A549 (cell line): ENCODE measurements around the gene HOXD11. TPM values are rescaled to one million over a fixed set of nuclear protein-coding genes. Genes with fewer than 3 reads are reported as not detected.

Experiments
- ATAC-seq, 2 experiments: fragments of 200-7000 bp in 1 of 2; fragments of >200 bp in 1 of 2; cut with Nextera tagmentation in 1 of 2; cut with Tn5 transposase in 1 of 2; 3 replicates each; pipeline versions ENCODE4 v1.8.0 to v1.9.1; 2018 to 2020; ENCODE audit warnings: mild to moderate bottlenecking in 1 of 2, moderate library complexity in 1 of 2
- CTCF ChIA-PET: fragments of 300-600 bp; sonication (Branson Sonifier 250); formaldehyde crosslinking; extraction: SDS; loops from one replicate; lab custom pipeline; 2021; ENCODE audit warnings: antibody characterized with exemption, inconsistent platforms; lab: Yijun Ruan, JAX
- POLR2A ChIA-PET: fragments of 350-600 bp; formaldehyde crosslinking; extraction: SDS; loops from one replicate; lab custom pipeline; 2021; ENCODE audit warnings: antibody characterized with exemption, inconsistent platforms; lab: Yijun Ruan, JAX
- DNase-seq, 2 experiments: peaks; one replicate each; pipeline versions ENCODE4 v3.0.0 to v3.0.0-alpha.2; 2011 to 2016; ENCODE audit warnings: low read depth in 1 of 2, low spot score in 1 of 2
- FAIRE-seq: peaks from 2 replicates; lab custom pipeline; 2011; peaks lifted over from hg19 to GRCh38; lab: Jason Lieb, UNC
- H3K27ac ChIP-seq, 2 experiments: fragments of >200 bp; sonication (Bioruptor Twin); formaldehyde crosslinking; 3 replicates each; pipeline ENCODE4 v1.5.1; 2016 to 2017
- H3K4me1 ChIP-seq: fragments of >200 bp; sonication (Bioruptor Twin); formaldehyde crosslinking; 3 replicates; pipeline ENCODE4 v1.6.1; 2016
- H3K4me2 ChIP-seq: fragments of >200 bp; sonication (Bioruptor Twin); formaldehyde crosslinking; 3 replicates; pipeline ENCODE4 v1.6.1; 2016
- H3K4me3 ChIP-seq: fragments of >200 bp; sonication (Bioruptor Twin); formaldehyde crosslinking; 3 replicates; pipeline ENCODE4 v1.5.1; 2016
- H3K9me3 ChIP-seq: fragments of >200 bp; sonication (Bioruptor Twin); formaldehyde crosslinking; 3 replicates; pipeline ENCODE4 v1.6.1; 2016
- BHLHE40 ChIP-seq: IDR thresholded peaks from 2 replicates; pipeline ENCODE4 v1.6.1; 2012; ENCODE audit warnings: low read depth, low read length, inconsistent platforms
- CBX8 ChIP-seq: fragments of 200-600 bp; sonication (generic); IDR thresholded peaks from 2 replicates; pipeline ENCODE4 v1.6.1; 2016
- CTCF ChIP-seq: fragments of >200 bp; sonication (Bioruptor Twin); formaldehyde crosslinking; IDR thresholded peaks from 3 replicates; pipeline ENCODE4 v1.5.1; 2016
- E2F6 ChIP-seq: IDR thresholded peaks from 2 replicates; pipeline ENCODE4 v1.6.1; 2012; ENCODE audit warnings: low read depth, borderline replicate concordance
- EHF ChIP-seq: fragments of 250-450 bp; sonication (Bioruptor Pico); IDR thresholded peaks from 2 replicates; pipeline ENCODE4 v1.5.0; 2020; ENCODE audit warnings: mild to moderate bottlenecking
- FOSB ChIP-seq: fragments of 250-450 bp; sonication (Bioruptor Pico); IDR thresholded peaks from 2 replicates; pipeline ENCODE4 v1.5.0; 2020; ENCODE audit warnings: mild to moderate bottlenecking, moderate library complexity
- FOXS1 ChIP-seq: fragments of 250-450 bp; sonication (Bioruptor Pico); IDR thresholded peaks from 2 replicates; pipeline ENCODE4 v1.5.0; 2020; ENCODE audit warnings: mild to moderate bottlenecking, moderate library complexity
- HES2 ChIP-seq: fragments of >200 bp; sonication (Bioruptor Twin); formaldehyde crosslinking; IDR thresholded peaks from 2 replicates; pipeline ENCODE4 v1.6.1; 2016
- HEYL ChIP-seq: fragments of 250-450 bp; sonication (Bioruptor Pico); IDR thresholded peaks from 2 replicates; pipeline ENCODE4 v1.8.0; 2021; ENCODE audit warnings: mild to moderate bottlenecking, moderate library complexity
- HMGXB4 ChIP-seq: fragments of 250-450 bp; sonication (Bioruptor Pico); IDR thresholded peaks from 2 replicates; pipeline ENCODE4 v1.5.0; 2021; ENCODE audit warnings: mild to moderate bottlenecking, moderate library complexity, borderline replicate concordance
- HOXB5 ChIP-seq: fragments of 250-450 bp; sonication (Bioruptor Pico); IDR thresholded peaks from 2 replicates; pipeline ENCODE4 v1.5.0; 2020; ENCODE audit warnings: mild to moderate bottlenecking, moderate library complexity
- JUN ChIP-seq, 2 experiments: fragments of >200 bp; sonication (Bioruptor Twin); formaldehyde crosslinking; IDR thresholded peaks; 2 replicates in 1 of 2; 3 replicates in 1 of 2; pipeline ENCODE4 v1.6.1; 2016 to 2017
- KDM1A ChIP-seq: fragments of 200-600 bp; sonication (generic); IDR thresholded peaks from 2 replicates; pipeline ENCODE4 v1.6.1; 2016; ENCODE audit warnings: low read depth, mild to moderate bottlenecking
- KDM5A ChIP-seq: fragments of 200-600 bp; sonication (generic); IDR thresholded peaks from 2 replicates; pipeline ENCODE4 v1.6.1; 2016; ENCODE audit warnings: antibody characterized with exemption, mild to moderate bottlenecking
- MAX ChIP-seq: IDR thresholded peaks from 2 replicates; pipeline ENCODE4 v1.6.1; 2012
- MAZ ChIP-seq: fragments of 150-350 bp; IDR thresholded peaks from 2 replicates; pipeline ENCODE4 v1.6.1; 2014; ENCODE audit warnings: antibody characterized with exemption, low read depth, low read length, borderline replicate concordance
- MYC ChIP-seq: IDR thresholded peaks from 2 replicates; pipeline ENCODE4 v1.6.1; 2012; ENCODE audit warnings: mild to moderate bottlenecking, inconsistent platforms, low read length, improper control_type of control experiment, borderline replicate concordance
- PHF8 ChIP-seq: fragments of 200-600 bp; sonication (generic); IDR thresholded peaks from 2 replicates; pipeline ENCODE4 v1.6.1; 2016; ENCODE audit warnings: low read depth, mild to moderate bottlenecking, antibody characterized with exemption, moderate library complexity, borderline replicate concordance
- POLR2AphosphoS2 ChIP-seq: conservative IDR thresholded peaks from 2 replicates; pipeline ENCODE4 v1.6.1; 2012; ENCODE audit warnings: low read length, improper control_type of control experiment, inconsistent platforms
- RAD21 ChIP-seq, 2 experiments: fragments of >200 bp in 1 of 2; sonication (Bioruptor Twin) in 1 of 2; formaldehyde crosslinking in 1 of 2; IDR thresholded peaks in 1 of 2; conservative IDR thresholded peaks in 1 of 2; 2 replicates in 1 of 2; 3 replicates in 1 of 2; pipeline ENCODE4 v1.6.1; 2012 to 2018; ENCODE audit warnings: inconsistent platforms in 1 of 2
- RARB ChIP-seq: fragments of 250-450 bp; sonication (Bioruptor Pico); IDR thresholded peaks from 2 replicates; pipeline ENCODE4 v1.8.0; 2021; ENCODE audit warnings: mild to moderate bottlenecking, moderate library complexity
- REST ChIP-seq: fragments of 200-600 bp; sonication (generic); IDR thresholded peaks from 2 replicates; pipeline ENCODE4 v1.6.1; 2016; ENCODE audit warnings: antibody characterized with exemption, mild to moderate bottlenecking, moderate library complexity
- RNF2 ChIP-seq: fragments of 200-600 bp; sonication (generic); IDR thresholded peaks from 2 replicates; pipeline ENCODE4 v1.6.1; 2016; ENCODE audit warnings: low read depth, mild to moderate bottlenecking, antibody characterized with exemption, moderate library complexity, borderline replicate concordance
- SMC3 ChIP-seq: fragments of >200 bp; sonication (Bioruptor Twin); formaldehyde crosslinking; IDR thresholded peaks from 3 replicates; pipeline ENCODE4 v1.6.1; 2018; ENCODE audit warnings: inconsistent platforms
- ZC3H11A ChIP-seq: fragments of 450-650 bp; IDR thresholded peaks from 2 replicates; pipeline ENCODE4 v1.6.1; 2014; ENCODE audit warnings: antibody characterized with exemption, mild to moderate bottlenecking
- WGBS: methylation state at CpG from one replicate; pipeline ENCODE4 v1.1.6; 2017; ENCODE audit errors: missing lambda C conversion rate; 5-methylcytosine and 5-hydroxymethylcytosine counted together
- polyA plus RNA-seq, 4 experiments: library from polyadenylated mRNA; depleted of rRNA in 3 of 4; stranded (reverse); fragments of >200 nt; fragmentation: RNase III in 1 of 4; extraction: RNeasy Plus Mini Kit Qiagen cat#74134 plus additional on column Dnase treatment in 1 of 4; gene quantifications; 2 replicates in 3 of 4; 3 replicates in 1 of 4; pipeline ENCODE4 v1.2.3, GENCODE V29; 2011 to 2017

Gene HOXD11
- polyA plus RNA-seq, 2 of the 4 experiments (the other 2 are of a cell fraction) = 2.6 to 4.8 TPM

GRCh38 chr2:176096243-176096985 is 10.7 kb upstream of the HOXD11 start:
- WGBS = 68% methylated on average over 16 of the region's 16 CpGs

GRCh38 chr2:176096986-176097819 is 9.9 kb upstream of the HOXD11 start:
- Histone ChIP-seq H3K4me1 (peaks cover 7% of the 10 kb centered on the region; the same call in 2 of the 3 replicates), H3K4me2 (peak overlapping the region; percentile 84), H3K4me3 (peak overlapping the region; percentile 55), H3K27ac (peak overlapping the region; percentile 73 to 90), H3K9me3 (no peaks in the 10 kb centered on the region)
- ChIA-PET POLR2A (interaction anchor here (0.5 to 1.1 kb wide), 2 partner anchors 12 to 35 kb away, joined by 3 to 4 read pairs; no protein-coding TSS in a partner anchor), CTCF (interaction anchor here (0.6 to 4.5 kb wide), 38 partner anchors 10 to 1442 kb away, joined by 3 to 57 read pairs (median 4); partner anchors contain the start of genes EVX2 and HOXD11)
- peak; percentile 91 to 97 for ATAC-seq
- peak; percentile 81 to 84 for DNase-seq
- FAIRE-seq = no peak
- 7% methylated on average over 34 of the region's 45 CpGs for WGBS
- TF ChIP-seq JUN (IDR thresholded peaks at IDR 0.05) = peak in 1 of 2 experiments; percentile 30; a peak in 1 of 5 replicates
- TF ChIP-seq ZC3H11A = no peak
- TF ChIP-seq SMC3 = peak; percentile 79
- no peak for TF ChIP-seq RARB (CRISPR knock-in tag)
- 0 out of 2 replicates have a peak, but pooled peaks have one; percentile 21 for TF ChIP-seq PHF8
- no peak for TF ChIP-seq POLR2AphosphoS2
- no peak for TF ChIP-seq EHF (CRISPR knock-in tag)
- no peak for TF ChIP-seq KDM5A
- no peak for TF ChIP-seq FOSB (CRISPR knock-in tag)
- TF ChIP-seq HES2 = no peak
- TF ChIP-seq HMGXB4 (CRISPR knock-in tag) = no peak
- peak; percentile 80 for TF ChIP-seq MAX
- peak; percentile 88 for TF ChIP-seq CTCF
- no peak for TF ChIP-seq BHLHE40
- no peak for TF ChIP-seq HEYL (CRISPR knock-in tag)
- no peak for TF ChIP-seq KDM1A
- no peak for TF ChIP-seq HOXB5 (CRISPR knock-in tag)
- no peak for TF ChIP-seq MAZ
- TF ChIP-seq E2F6 = peak; percentile 59
- no peak for TF ChIP-seq REST
- TF ChIP-seq CBX8 = no peak
- TF ChIP-seq MYC = no peak
- TF ChIP-seq RAD21 (conservative IDR thresholded peaks at IDR 0.05 in 1 of 2, IDR thresholded peaks at IDR 0.05 in 1 of 2) = peak; percentile 86 to 94

More at GRCh38 chr2:176096243-176096985, 10.7 kb upstream of the HOXD11 start:
- Histone ChIP-seq H3K4me2 (peak overlapping the region; percentile 84), H3K9me3 (no peaks in the 10 kb centered on the region), H3K27ac (no peak overlapping the region), H3K4me3 (peak overlapping the region; percentile 55; the same call in 2 of the 3 replicates), H3K4me1 (peaks cover 7% of the 10 kb centered on the region; the same call in 2 of the 3 replicates)
- ChIA-PET POLR2A (interaction anchor here (1.1 kb wide), 1 partner anchor 11 kb away, joined by 3 read pairs; no protein-coding TSS in a partner anchor), CTCF (interaction anchor here (0.6 to 4.5 kb wide), 28 partner anchors 8 to 1441 kb away, joined by 3 to 57 read pairs (median 4); partner anchors contain the start of genes EVX2 and HOXD11)
- TF ChIP-seq RNF2 (peak; percentile 69; the same call in 1 of the 2 replicates), FOXS1 (CRISPR knock-in tag) (no peak), CBX8 (0 out of 2 replicates have a peak, but pooled peaks have one; percentile 50)
- DNase-seq (no peak), FAIRE-seq (no peak), ATAC-seq (no peak)
